NCI-H82 (cell line): ENCODE data around the gene BRD4.
A peak's percentile ranks its signal among the peaks of the same experiment; 100 is the strongest.
"Not testable (repeated sequence)": the region's sequence is repeated elsewhere in the genome, so short reads cannot be mapped to it uniquely, and the experiment has no call there.

Experiments
- DNase-seq: peaks from one replicate; lab custom pipeline; 2025; lab: John Stamatoyannopoulos, UW

BRD4 gene

GRCh38 chr19:15360015-15360414 lies 27.7 kb upstream of the BRD4 start:
- not testable (repeated sequence) for DNase-seq

GRCh38 chr19:15358918-15359317 lies 26.6 kb upstream of the BRD4 start:
- no peak for DNase-seq

- DNase-seq = no peak
Measured at GRCh38 chr19:15357906-15358305, 25.6 kb upstream of the BRD4 start.

- no peak for DNase-seq
Measured at GRCh38 chr19:15354566-15355296, 22.4 kb upstream of the BRD4 start.

GRCh38 chr19:15353908-15354307 lies 21.6 kb upstream of the BRD4 start:
- DNase-seq = no peak

- not testable (repeated sequence) for DNase-seq
Measured at GRCh38 chr19:15352535-15352934, 20.2 kb upstream of the BRD4 start.

GRCh38 chr19:15341328-15341727 lies 9.0 kb upstream of the BRD4 start:
- not testable (repeated sequence) for DNase-seq

GRCh38 chr19:15340086-15340485 lies 7.7 kb upstream of the BRD4 start:
- DNase-seq = no peak

GRCh38 chr19:15337202-15337601 lies 4.9 kb upstream of the BRD4 start:
- no peak for DNase-seq

GRCh38 chr19:15335992-15336391 lies 3.7 kb upstream of the BRD4 start:
- peak; percentile 91 for DNase-seq

GRCh38 chr19:15331419-15332310 lies 674 bp downstream of the BRD4 start:
- DNase-seq = peak; percentile 65

- DNase-seq = no peak
Measured at GRCh38 chr19:15330801-15331418, 1.4 kb downstream of the BRD4 start.

GRCh38 chr19:15328312-15328711 lies 4.0 kb downstream of the BRD4 start:
- no peak for DNase-seq

GRCh38 chr19:15324791-15325519 lies 7.4 kb downstream of the BRD4 start:
- peak; percentile 98 for DNase-seq

GRCh38 chr19:15323496-15324235 lies 8.7 kb downstream of the BRD4 start:
- DNase-seq = no peak

GRCh38 chr19:15321739-15322138 lies 10.6 kb downstream of the BRD4 start:
- no peak for DNase-seq

- DNase-seq = no peak
Measured at GRCh38 chr19:15320116-15320515, 12.2 kb downstream of the BRD4 start.

- no peak for DNase-seq
Measured at GRCh38 chr19:15318241-15318691, 14.1 kb downstream of the BRD4 start.

GRCh38 chr19:15317392-15318071 lies 14.8 kb downstream of the BRD4 start:
- DNase-seq = no peak

GRCh38 chr19:15316498-15316897 lies 15.8 kb downstream of the BRD4 start:
- no peak for DNase-seq

- no peak for DNase-seq
Measured at GRCh38 chr19:15315101-15315500, 17.2 kb downstream of the BRD4 start.
